ENCODE data around the gene OSBPL9. TPM values are rescaled to one million over a fixed set of nuclear protein-coding genes. Genes with fewer than 3 reads are reported as not detected.

OSBPL9 gene
- total and polyA plus RNA-seq, 9 of the 15 experiments (the other 6 are each of a cell fraction or from before 2014, with no cell fraction given): 43.9 to 217 (median 170) TPM

DNA sequence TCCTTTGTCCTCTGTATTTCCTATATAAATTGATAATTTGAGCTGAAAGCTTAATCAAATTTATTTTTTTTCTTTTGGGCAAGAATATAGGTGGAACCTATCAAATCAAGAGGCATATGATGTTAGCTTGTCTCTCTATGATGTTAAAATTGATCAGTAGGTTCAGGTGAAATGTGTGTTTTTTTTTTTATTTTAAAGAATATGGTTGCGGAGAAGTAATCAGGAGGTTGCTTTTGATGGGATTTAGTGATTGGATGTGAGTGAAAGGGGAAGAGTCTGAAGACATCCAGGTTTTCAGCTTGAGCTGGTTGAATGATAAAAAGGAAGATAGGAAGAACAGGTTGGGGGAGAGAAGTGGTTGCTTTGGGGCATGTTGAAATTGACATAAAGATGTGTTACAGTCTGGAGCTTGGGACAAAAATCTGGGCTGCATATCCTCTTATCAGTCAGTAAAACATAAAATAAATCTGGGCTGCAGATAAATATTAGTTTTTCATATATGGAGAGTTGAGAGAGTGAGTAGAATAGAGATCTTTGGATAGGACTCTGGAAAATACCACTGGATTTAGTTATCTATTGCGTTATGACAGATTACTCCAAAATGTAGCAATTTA lies 5.1 kb downstream of the OSBPL9 start (continued):
- TF ChIP-seq, protein P1, sequence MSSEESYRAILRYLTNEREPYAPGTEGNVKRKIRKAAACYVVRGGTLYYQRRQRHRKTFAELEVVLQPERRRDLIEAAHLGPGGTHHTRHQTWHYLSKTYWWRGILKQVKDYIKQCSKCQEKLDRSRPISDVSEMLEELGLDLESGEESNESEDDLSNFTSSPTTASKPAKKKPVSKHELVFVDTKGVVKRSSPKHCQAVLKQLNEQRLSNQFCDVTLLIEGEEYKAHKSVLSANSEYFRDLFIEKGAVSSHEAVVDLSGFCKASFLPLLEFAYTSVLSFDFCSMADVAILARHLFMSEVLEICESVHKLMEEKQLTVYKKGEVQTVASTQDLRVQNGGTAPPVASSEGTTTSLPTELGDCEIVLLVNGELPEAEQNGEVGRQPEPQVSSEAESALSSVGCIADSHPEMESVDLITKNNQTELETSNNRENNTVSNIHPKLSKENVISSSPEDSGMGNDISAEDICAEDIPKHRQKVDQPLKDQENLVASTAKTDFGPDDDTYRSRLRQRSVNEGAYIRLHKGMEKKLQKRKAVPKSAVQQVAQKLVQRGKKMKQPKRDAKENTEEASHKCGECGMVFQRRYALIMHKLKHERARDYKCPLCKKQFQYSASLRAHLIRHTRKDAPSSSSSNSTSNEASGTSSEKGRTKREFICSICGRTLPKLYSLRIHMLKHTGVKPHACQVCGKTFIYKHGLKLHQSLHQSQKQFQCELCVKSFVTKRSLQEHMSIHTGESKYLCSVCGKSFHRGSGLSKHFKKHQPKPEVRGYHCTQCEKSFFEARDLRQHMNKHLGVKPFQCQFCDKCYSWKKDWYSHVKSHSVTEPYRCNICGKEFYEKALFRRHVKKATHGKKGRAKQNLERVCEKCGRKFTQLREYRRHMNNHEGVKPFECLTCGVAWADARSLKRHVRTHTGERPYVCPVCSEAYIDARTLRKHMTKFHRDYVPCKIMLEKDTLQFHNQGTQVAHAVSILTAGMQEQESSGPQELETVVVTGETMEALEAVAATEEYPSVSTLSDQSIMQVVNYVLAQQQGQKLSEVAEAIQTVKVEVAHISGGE (CRISPR knock-in tag; IDR thresholded peaks at IDR 0.05): no peak
- TF ChIP-seq E2F3 (CRISPR knock-in tag; IDR thresholded peaks at IDR 0.05): no peak
- 0 out of 2 replicates have a peak, but pooled peaks have one; percentile 8 for TF ChIP-seq YBX1 (IDR thresholded peaks at IDR 0.05)
- TF ChIP-seq RHOXF2B (CRISPR knock-in tag; conservative IDR thresholded peaks at IDR 0.05): no peak
- no peak for TF ChIP-seq STAG1 (CRISPR knock-in tag; IDR thresholded peaks at IDR 0.05; ENCODE audit: borderline replicate concordance)
- TF ChIP-seq ILK (tag; IDR thresholded peaks at IDR 0.05; ENCODE audit: borderline replicate concordance, low read depth): no peak
- 0 out of 2 replicates have a peak, but pooled peaks have one; percentile 34 for TF ChIP-seq HLTF (IDR thresholded peaks at IDR 0.05)
- TF ChIP-seq KDM1A (IDR thresholded peaks at IDR 0.05): peak; percentile 58 to 73
- TF ChIP-seq SP2 (IDR thresholded peaks at IDR 0.05; ENCODE audit: extremely low read depth, low read depth, low read length, poor library complexity, severe bottlenecking): no peak
- TF ChIP-seq SIX5 (IDR thresholded peaks at IDR 0.05; ENCODE audit: borderline replicate concordance in 1 of 2, insufficient read depth in 1 of 2, low read depth in 1 of 2, low read length in 2 of 2): no peak
- TF ChIP-seq ZNF143 (CRISPR knock-in tag; IDR thresholded peaks at IDR 0.05): no peak
- TF ChIP-seq, protein P2, sequence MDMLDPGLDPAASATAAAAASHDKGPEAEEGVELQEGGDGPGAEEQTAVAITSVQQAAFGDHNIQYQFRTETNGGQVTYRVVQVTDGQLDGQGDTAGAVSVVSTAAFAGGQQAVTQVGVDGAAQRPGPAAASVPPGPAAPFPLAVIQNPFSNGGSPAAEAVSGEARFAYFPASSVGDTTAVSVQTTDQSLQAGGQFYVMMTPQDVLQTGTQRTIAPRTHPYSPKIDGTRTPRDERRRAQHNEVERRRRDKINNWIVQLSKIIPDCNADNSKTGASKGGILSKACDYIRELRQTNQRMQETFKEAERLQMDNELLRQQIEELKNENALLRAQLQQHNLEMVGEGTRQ (CRISPR knock-in tag; IDR thresholded peaks at IDR 0.05): no peak
- TF ChIP-seq CBX2 (IDR thresholded peaks at IDR 0.05; ENCODE audit: insufficient read depth, low read length, poor library complexity, severe bottlenecking): no peak
- TF ChIP-seq CHD2 (IDR thresholded peaks at IDR 0.05; ENCODE audit: low read depth, low read length): no peak
- TF ChIP-seq ZC3H11A (IDR thresholded peaks at IDR 0.05; ENCODE audit: low read depth, low read length): no peak
- no peak for TF ChIP-seq ZNF23 (CRISPR knock-in tag; IDR thresholded peaks at IDR 0.05)
